Stimulated activated CD4-positive, alpha-beta T cell treated with anti-CD3 and anti-CD28 coated beads, TNF-alpha, amount 100 ng/mL, for 1 hour (primary cell): ENCODE data around the gene CABCOCO1.

Experiments used
- DNase-seq, 3 donors: peaks; one replicate each; pipeline ENCODE4 v3.0.0-alpha.2; 2020; ENCODE audit warnings: low read depth in 3 of 3, low spot score in 1 of 3

The CABCOCO1 gene

DNA sequence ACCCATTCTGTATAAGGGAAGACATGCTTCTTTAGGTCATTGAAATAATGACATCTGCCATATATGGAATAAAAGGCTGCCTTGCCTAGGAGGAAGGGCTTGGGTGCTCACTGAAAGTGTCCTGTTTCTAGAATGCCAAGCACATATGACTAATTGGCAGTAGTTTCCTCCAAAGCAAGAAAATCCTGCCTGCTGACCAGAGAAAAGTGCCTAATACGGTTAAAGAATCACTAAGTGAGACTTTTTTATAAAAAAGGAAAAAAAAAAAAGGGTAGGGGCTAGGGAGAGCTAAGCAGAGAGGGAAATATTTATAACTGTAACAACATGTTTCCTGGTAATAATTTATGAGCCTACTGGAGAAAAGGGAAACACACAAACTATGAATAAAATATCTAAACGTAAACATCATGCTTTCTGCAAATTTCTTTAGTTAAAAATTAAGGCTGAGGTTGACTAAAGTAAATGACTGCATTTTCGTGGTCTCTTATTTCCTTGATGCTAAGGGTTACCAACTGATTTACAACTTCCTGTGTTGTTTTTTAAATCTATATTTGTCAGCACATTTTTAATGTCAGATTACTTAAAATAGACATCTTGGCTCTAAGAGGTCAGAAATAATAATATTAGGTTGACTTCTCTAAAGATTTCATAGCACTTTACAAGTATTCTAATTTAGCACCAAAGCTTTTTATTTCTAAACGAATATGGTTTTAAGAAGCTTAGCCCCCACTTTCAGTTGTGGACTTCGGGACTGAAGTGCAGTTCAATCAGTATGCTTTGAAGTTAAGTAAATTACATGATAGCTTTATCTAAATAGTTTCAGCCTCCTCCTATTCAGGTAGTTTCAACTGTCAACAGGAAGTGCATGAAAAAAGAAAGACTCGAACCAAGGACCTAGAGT is 89.6 kb downstream of the CABCOCO1 start:
- DNase-seq = no peak

DNA sequence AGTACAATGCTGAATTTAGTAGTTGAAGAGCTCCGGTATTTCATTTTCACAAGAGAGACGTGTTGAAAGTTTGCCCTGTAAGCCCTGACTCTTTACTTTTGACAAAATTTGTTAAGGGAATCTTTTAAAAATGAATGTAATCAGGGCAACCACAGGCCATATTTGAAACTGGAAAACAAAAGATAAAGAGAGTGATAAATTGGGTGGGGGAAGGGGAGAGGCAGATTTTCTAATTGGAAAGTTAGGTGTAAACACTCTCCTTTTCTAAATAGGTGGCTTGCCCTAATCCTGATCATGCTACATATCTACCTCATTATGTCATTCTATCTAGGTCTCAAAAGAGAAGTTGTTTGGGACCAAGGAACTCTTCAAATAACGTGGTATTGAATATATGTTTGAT is 90.7 kb downstream of the CABCOCO1 start:
- no peak for DNase-seq

- DNase-seq = no peak
Observed at GRCh38 chr10:61754587-61755550, 92.1 kb downstream of the CABCOCO1 start.

DNA sequence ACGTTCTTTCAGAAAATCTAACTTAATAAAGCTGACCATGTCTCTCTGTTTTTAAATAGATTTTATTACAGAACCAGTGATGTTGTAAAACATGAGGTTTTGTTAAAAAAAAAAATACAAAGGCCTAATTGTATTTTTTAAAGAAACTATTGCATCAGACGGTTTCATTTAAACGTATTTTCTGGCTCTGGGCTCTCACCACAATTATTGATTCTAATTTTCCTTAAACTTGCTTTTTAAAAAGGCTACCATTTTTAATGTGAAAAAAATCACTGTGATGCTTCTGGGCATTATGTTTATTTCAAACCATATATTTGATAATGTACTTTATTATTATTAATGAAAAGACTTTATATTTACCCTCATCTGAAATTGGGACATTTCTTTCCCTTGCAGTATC is 94.3 kb downstream of the CABCOCO1 start:
- DNase-seq = no peak

DNA sequence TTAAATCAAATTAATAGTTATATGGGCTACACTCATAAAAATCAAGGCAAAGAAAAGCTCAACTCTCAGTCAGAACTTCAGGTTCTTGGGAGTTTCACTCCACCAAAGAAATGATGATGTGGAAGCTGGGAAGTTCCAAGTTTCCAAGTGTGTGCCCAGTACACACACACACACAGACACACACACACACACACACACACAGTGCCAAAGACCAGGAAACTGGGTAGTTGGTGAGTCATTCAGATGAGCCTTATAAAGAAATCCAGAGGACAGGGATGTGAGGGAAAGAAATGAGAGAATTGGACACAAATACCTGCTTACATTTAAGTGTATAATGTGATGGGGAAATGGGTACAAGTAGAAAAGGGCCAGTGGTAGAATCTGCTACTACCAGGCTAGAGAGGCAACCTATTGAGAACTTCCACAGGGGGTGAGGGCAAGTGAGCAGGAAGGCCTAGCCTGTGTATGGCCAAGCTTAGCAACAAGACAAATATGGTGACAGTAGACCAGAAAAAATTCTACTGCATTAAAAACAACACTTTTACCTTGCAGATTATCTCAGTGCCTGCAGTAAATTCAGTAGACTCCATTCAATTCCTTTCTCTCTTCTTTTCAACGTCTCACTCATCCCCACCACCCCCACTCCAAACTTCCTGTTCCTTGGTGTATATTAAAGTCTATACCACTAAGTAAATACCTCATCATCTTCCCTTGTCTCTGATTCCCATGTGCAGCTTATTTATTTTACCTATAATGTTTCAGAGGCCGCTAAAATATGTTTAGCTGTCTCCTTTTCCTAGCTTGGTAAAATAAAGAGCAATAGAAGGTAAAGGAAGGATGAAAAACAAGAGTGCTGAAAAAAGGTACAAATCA is 95.0 kb downstream of the CABCOCO1 start:
- DNase-seq = no peak

- no peak for DNase-seq
Observed at GRCh38 chr10:61758433-61758832, 95.7 kb downstream of the CABCOCO1 start.

- DNase-seq = no peak
Observed at GRCh38 chr10:61759751-61760150, 97.0 kb downstream of the CABCOCO1 start.

GRCh38 chr10:61760943-61761824 is 98.5 kb downstream of the CABCOCO1 start:
- no peak for DNase-seq

DNA sequence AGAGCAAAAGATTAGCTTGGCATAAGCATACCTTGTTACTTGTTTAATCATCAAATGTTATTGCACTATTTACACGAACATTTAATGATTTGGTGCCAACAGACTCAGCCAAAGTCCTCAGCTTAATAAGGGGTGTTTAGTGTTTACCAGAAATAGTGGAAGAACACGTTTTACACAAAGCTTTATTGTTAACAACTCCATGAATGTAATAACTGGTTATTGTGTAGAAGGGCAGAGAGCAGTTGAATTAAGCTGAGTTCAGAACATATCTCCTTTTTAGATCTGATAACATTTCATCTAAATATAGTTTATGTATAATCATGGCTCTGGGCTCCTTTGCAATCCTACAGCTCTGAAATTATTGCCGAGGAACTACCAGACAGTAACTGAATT is 99.1 kb downstream of the CABCOCO1 start:
- no peak for DNase-seq

GRCh38 chr10:61763778-61764177 is 101.0 kb downstream of the CABCOCO1 start:
- DNase-seq = no peak

DNA sequence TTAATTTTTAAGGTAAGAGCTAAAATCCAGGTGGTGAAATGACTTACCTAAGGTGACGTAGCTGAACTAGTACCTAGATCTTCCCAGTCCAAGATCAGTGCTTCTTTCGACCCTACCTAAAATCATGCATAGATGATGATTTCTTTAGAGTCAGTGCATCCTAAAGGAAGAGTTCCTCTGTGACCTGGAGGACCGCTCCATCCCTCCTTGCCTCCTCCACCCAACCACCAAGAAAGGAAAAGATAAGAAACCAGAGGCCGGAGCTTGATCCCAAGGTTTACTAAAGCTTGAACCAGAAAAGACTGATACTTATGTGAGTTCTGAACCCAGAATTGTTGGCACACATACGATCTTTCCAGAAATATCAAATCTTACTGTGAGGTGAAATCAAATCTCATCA is 101.8 kb downstream of the CABCOCO1 start:
- DNase-seq = no peak

DNA sequence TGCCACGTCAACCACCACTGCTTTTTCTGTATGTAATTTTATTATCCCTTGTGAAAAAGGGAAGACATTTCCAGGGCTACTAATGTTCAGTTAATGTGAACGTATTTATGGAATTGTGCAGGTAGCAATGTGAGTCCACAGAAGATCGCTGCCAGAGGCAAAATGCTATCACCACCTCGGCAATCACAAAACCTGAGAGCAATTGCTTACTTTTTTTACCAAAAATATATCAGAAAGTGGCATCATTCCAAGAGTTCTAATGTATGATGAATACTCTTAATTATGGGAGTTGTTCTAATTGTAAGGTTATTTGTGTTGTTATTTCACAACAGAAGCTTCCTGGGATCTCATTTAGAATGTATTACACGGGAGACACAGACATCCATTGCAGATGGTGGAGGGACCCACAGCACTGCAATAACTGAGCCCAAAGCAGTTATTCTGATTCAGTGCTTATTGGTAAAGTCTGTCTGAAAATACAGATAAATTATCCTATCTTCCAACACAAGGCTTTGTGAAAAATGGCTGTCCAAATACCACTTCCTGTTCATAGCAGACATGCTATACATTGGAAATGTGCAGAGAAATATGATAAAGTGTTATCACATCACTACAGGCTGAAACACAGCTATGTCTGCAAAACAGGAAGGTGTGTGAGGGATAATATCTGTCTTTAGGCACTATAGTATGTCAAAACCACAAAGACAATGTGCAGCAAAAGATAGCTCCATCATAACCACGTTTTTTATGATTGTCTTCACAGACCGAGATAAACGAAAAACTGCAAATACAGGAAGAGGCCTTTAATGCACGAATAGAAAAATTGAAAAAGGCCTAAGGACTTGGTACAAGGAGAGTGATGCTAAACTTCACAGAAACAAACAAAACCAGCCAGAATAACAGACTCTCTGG is 102.7 kb downstream of the CABCOCO1 start:
- DNase-seq = no peak

DNA sequence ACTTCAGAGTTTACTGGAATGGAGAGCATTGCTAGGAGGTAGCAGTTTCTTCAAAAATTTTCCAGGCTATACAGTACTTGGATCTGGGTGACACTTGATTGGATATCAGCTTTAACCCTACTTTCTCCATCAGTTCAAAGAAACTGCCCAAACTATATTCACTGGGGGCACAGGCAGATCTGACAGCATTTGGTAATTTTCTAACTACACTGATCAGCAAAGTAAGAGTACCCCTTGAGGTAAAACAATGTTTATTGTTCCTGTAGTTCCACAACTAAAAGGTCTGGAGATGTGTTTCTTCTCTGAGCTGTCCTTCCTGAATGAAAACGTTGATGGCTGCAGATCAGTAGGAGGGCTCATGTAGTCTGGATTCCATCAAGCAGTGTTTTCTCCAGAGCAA is 104.2 kb downstream of the CABCOCO1 start:
- no peak for DNase-seq

DNA sequence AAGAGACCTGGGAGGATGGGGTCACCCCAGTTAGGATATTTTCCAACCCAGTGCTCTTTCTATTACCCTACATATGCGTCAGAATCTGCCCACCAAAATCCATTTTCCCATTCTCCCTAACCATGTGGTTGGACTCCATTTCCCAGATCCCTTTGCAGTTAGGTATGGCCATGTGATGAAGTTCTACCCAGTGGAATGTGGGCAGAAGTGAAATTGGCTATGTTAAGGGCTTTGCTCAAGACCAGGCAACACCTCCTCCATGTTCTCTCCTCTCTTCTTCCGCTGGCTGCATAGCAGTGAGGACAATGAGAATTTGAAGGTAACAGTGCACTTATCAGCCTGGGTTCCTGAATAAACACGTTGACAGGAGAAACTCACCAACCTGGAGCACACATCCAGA is 111.3 kb downstream of the CABCOCO1 start:
- no peak for DNase-seq

DNA sequence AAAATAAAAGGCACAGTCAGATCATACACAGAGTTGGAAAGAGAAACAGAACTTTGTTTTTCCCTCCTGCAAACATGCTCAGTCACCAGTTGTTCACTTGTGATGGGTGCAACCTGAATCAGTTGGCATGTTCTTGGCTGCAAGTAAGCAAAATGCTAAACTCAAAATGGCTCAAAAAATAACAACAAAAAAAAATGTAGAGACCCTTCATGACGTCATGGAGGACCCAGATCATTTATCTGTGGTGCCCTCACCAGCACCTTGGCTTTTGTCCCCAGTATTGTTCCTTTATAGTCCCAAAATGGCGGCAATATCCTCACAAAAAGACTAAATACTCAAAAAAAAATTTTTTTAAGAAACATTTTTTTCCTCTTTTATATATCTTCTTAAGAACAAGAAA is 112.4 kb downstream of the CABCOCO1 start:
- DNase-seq = no peak

DNA sequence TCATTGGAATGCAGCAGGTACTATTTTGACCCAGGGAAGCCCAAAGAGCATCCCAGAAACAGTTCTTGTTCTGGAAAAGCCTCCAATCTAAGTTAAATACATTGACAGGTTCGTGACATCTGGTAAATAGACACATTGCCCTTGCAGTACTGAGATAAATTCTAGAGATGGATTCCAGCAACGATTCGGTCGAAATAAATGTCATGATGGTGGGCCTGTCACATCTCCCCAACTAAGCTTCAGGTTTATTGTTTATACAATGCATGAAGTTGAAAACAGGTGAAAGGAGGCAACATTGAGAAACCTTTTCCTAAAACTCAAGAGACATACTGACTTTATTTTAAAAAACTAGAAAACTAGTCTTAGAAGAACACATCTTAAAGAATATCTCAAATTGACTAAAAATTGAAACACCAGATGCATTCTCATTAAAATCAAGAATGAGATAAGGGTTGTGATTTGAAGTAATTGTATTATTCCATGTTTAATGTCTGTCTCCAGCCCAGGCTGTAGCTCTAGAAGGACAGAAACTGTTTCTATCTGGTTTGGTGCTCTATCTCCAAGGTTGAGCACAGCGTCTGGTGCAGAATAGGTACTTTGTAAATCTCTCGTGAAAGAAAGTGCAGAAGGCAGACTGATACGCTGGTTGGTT is 114.0 kb downstream of the CABCOCO1 start:
- DNase-seq = no peak

GRCh38 chr10:61778137-61778536 is 115.4 kb downstream of the CABCOCO1 start:
- no peak for DNase-seq

GRCh38 chr10:61779276-61779675 is 116.5 kb downstream of the CABCOCO1 start:
- DNase-seq = no peak
